ENCODE measurements around the gene RNF113A. TPM values are rescaled to one million over a fixed set of nuclear protein-coding genes. Genes with fewer than 3 reads are reported as not detected.
"Not testable (repeated sequence)": the region's sequence is repeated elsewhere in the genome, so short reads cannot be mapped to it uniquely, and the experiment has no call there.

The RNF113A gene
- total RNA-seq, 4 donors from 2014 or later: 7.7 to 14.3 (median 10.9) TPM

DNA sequence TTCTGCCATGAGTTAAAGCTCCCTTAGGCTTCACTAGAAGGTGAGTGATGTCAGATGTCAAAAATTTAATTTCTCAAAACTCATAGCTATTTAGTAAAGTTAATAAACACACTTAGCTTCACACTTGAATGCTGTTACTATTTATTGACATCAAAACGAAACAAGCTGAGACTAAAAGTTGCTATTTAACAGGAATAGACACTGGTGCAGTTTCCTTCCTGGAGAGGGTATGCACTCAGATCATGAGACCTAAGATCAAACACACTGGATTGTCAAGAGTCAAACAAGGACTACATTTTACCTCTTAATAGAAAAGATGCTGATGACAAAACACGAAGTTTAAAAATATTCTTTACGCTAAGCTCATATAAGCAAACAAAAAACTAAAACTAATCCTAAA, 37.6 kb downstream of the RNF113A start:
- Histone ChIP-seq H3K27me3 (no peaks in the 10 kb centered on the region), H3K4me1 (no peaks in the 10 kb centered on the region), H3K36me3 (peaks cover 0 to 81% (median 0%) of the 10 kb centered on the region in 3 donors), H3K4me3 (no peak overlapping the region), H3K9me3 (no peaks in the 10 kb centered on the region), H3K27ac (no peak overlapping the region)
- no peak for DNase-seq (ENCODE audit: low spot score in 2 of 2)
- TF ChIP-seq, protein P1, sequence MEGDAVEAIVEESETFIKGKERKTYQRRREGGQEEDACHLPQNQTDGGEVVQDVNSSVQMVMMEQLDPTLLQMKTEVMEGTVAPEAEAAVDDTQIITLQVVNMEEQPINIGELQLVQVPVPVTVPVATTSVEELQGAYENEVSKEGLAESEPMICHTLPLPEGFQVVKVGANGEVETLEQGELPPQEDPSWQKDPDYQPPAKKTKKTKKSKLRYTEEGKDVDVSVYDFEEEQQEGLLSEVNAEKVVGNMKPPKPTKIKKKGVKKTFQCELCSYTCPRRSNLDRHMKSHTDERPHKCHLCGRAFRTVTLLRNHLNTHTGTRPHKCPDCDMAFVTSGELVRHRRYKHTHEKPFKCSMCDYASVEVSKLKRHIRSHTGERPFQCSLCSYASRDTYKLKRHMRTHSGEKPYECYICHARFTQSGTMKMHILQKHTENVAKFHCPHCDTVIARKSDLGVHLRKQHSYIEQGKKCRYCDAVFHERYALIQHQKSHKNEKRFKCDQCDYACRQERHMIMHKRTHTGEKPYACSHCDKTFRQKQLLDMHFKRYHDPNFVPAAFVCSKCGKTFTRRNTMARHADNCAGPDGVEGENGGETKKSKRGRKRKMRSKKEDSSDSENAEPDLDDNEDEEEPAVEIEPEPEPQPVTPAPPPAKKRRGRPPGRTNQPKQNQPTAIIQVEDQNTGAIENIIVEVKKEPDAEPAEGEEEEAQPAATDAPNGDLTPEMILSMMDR (IDR thresholded peaks at IDR 0.05): no peak
- TF ChIP-seq EP300 (IDR thresholded peaks at IDR 0.05) (no peak), POLR2A (IDR thresholded peaks at IDR 0.05) (no peak)
- WGBS, 2 donors: 80 to 83% methylated on average over 3 of the region's 3 CpGs

DNA sequence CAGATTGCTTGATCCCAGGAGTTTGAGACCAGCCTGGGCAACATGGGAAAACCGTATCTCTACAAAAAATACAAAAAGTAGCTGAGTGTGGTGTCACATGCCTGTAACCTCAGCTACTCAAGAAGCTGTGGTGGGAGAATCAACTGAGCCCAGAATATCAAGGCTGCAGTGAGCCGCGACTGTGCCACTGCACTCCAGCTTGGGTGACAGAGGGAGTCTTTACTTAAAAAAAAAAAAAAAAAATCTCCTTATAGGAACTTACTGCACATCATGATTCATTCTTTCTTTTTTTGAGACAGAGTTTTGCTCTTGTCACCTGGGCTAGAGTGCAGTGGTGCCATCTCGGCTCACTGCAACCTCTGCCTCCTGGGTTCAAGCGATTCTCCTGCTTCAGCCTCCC, 43.1 kb downstream of the RNF113A start:
- Histone ChIP-seq H3K27me3 (no peaks in the 10 kb centered on the region), H3K9me3 (no peaks in the 10 kb centered on the region), H3K36me3 (peaks cover 0 to 38% (median 0%) of the 10 kb centered on the region in 3 donors), H3K4me1 (no peaks in the 10 kb centered on the region), H3K4me3 (no peak overlapping the region), H3K27ac (no peak overlapping the region)
- TF ChIP-seq, protein P1 (IDR thresholded peaks at IDR 0.05): no peak
- no peak for TF ChIP-seq POLR2A (IDR thresholded peaks at IDR 0.05)
- TF ChIP-seq EP300 (IDR thresholded peaks at IDR 0.05): no peak
- whole genome bisulfite sequencing, 2 donors: 89 to 90% methylated on average over 5 of the region's 5 CpGs
- DNase-seq (ENCODE audit: low spot score in 2 of 2): no peak

DNA sequence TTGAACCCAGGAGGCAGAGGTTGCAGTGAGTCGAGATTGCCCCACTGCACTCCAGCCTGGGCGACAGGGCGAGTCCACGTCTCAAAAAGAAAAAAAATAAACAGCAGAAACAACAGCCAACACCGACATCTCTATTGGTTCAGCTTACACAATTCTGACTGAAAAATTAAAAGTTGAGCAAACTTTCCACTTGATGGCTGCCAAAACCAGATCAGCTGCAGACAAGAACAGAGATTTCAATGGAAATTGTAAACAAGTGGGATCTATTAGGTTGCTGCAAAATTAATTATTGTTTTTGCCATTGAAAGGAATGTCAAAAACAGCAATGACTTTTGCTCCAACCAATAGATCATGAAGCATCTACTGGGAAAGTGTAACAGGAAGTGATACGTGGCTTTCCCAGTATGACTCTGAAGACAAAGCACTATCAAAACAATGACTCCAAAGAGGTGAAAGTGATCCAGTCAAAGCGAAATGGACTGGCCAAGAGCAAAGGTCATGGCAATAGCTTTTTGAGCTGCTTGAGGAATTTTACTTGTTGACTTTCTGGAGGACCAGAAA, 45.1 kb downstream of the RNF113A start:
- DNase-seq (ENCODE audit: low spot score in 2 of 2): peak in 1 of 2 donors; percentile 23
- WGBS, 2 donors: 31 to 57% methylated on average over 7 of the region's 7 CpGs
- Histone ChIP-seq H3K27me3 (no peaks in the 10 kb centered on the region), H3K4me1 (no peaks in the 10 kb centered on the region), H3K4me3 (no peak overlapping the region), H3K36me3 (peaks cover 0 to 19% (median 0%) of the 10 kb centered on the region in 3 donors), H3K9me3 (no peaks in the 10 kb centered on the region), H3K27ac (peak overlapping the region in 2 of 4 donors; percentile 41 to 43)
- peak in 1 of 2 donors; percentile 25 for TF ChIP-seq EP300 (IDR thresholded peaks at IDR 0.05)
- TF ChIP-seq, protein P1 (IDR thresholded peaks at IDR 0.05): no peak

DNA sequence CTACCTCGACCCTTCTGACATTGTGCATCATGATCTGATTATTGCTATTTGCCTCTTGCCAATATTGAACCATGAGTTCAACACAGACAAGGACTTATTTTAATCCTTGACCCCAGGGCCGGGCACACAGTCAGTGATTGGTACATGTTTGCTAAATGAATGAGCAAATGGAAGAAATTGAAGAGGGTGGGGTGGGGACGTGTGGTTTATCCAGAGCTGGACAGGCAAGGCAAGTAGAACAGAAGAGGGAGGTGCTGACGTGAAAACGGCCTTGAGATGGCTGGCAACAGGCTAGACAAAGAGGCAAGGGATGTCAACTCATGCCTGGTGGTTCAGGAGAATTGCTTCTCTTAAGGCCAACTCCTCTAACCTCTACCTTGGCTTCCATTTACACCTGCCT, 47.3 kb downstream of the RNF113A start:
- H3K36me3 ChIP-seq; DNase-seq (ENCODE audit: low spot score in 2 of 2); H3K4me1 ChIP-seq; H3K27ac ChIP-seq; H3K9me3 ChIP-seq; H3K4me3 ChIP-seq; H3K27me3 ChIP-seq: not testable (repeated sequence)
- 78 to 88% methylated on average over 2 of the region's 5 CpGs for WGBS, 2 donors

DNA sequence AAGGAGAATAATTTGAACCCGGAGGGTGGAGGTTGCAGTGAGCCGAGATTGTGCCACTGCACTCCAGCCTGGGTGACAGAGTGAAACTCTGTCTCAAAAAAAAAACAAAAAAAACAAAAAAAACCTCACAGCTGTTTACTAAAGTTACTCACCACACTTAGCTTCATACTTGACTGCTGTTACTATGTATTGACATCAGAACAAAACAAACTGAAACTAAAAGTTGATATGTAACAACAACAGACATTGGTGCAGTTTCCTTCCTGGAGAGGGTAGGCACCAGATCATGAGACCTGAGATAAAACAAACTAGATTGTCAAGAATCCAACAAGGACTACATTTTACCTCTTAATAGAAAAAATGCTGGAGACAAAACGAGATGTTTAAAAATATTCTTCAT, 49.8 kb downstream of the RNF113A start:
- H3K27ac ChIP-seq; H3K27me3 ChIP-seq; H3K4me3 ChIP-seq; H3K9me3 ChIP-seq; H3K4me1 ChIP-seq; DNase-seq (ENCODE audit: low spot score in 2 of 2); H3K36me3 ChIP-seq: not testable (repeated sequence)
- WGBS, 2 donors: 71 to 74% methylated on average over 3 of the region's 3 CpGs

Other genes with a start within 250 kb of the RNF113A start
- gene SEPTIN6, start 178.6 kb downstream of the RNF113A start, total RNA-seq: 10 to 100 TPM; 18.8 to 35.8 (median 29.7) TPM
- gene SOWAHD, start 113.1 kb downstream of the RNF113A start, total RNA-seq: 1 to 10 TPM in 1 of 4 donors, not detected in 3; 1.1 TPM
- gene RPL39, start 80.1 kb downstream of the RNF113A start, total RNA-seq: 1,000 to 10,000 TPM; 2,139 to 3,555 (median 3,085) TPM
- gene UPF3B, start 18.8 kb downstream of the RNF113A start, total RNA-seq: 1 to 10 TPM; 6.3 to 7.0 (median 6.6) TPM
- gene NDUFA1, start 99 bp upstream of the RNF113A start, total RNA-seq: 10 to 100 TPM; 36.3 to 50.9 (median 42.7) TPM
- not detected for gene AKAP14, start 24.2 kb upstream of the RNF113A start, total RNA-seq
- gene NKAP, start 72.0 kb upstream of the RNF113A start, total RNA-seq: 10 to 100 TPM in 2 of 4 donors, 1 to 10 TPM in 2; 5.2 to 11.4 (median 9.7) TPM
- not detected for gene RHOXF2B, start 206.0 kb upstream of the RNF113A start, total RNA-seq
- not detected for gene RHOXF1, start 244.2 kb upstream of the RNF113A start, total RNA-seq